Heart left ventricle (tissue), 16 donors: ENCODE measurements around the gene PTBP2. TPM values are rescaled to one million over a fixed set of nuclear protein-coding genes. Genes with fewer than 3 reads are reported as not detected.

Experiments
- ATAC-seq, 4 donors: fragments of 200-7000 bp; cut with Tn5 transposase; one replicate each; pipeline ENCODE4 v1.9.1; 2020 to 2022; ENCODE audit warnings: moderate library complexity in 4 of 4, mild to moderate bottlenecking in 3 of 4, moderate number of reproducible peaks in 1 of 4
- DNase-seq, 5 donors: peaks; one replicate each; pipeline ENCODE4 v3.0.0-alpha.2; 2020
- H3K27ac ChIP-seq, 12 donors: fragments of 200-600 bp; sonication (generic) in 4 of 12; one replicate each; pipeline versions ENCODE4 v1.5.0 to v1.8.0; 2016 to 2022; ENCODE audit warnings: mild to moderate bottlenecking in 2 of 12
- H3K27me3 ChIP-seq, 9 donors: fragments of 200-600 bp; sonication (generic) in 2 of 9; one replicate each; pipeline versions ENCODE4 v1.5.1 to v1.8.0; 2016 to 2022; ENCODE audit warnings: mild to moderate bottlenecking in 3 of 9
- H3K36me3 ChIP-seq, 9 donors: fragments of 200-600 bp; sonication (generic) in 2 of 9; one replicate each; pipeline versions ENCODE4 v1.5.0 to v1.8.0; 2018 to 2022; ENCODE audit warnings: mild to moderate bottlenecking in 2 of 9
- H3K4me1 ChIP-seq, 12 donors: fragments of 200-600 bp; sonication (generic) in 4 of 12; one replicate each; pipeline versions ENCODE4 v1.5.0 to v1.8.0; 2016 to 2022; ENCODE audit warnings: mild to moderate bottlenecking in 3 of 12
- H3K4me3 ChIP-seq, 12 donors: fragments of 200-600 bp; sonication (generic) in 4 of 12; one replicate each; pipeline versions ENCODE4 v1.5.0 to v1.8.0; 2017 to 2022; ENCODE audit warnings: mild to moderate bottlenecking in 9 of 12, moderate library complexity in 4 of 12
- H3K9me3 ChIP-seq, 12 donors: fragments of 200-600 bp; sonication (generic) in 4 of 12; one replicate each; pipeline versions ENCODE4 v1.5.0 to v1.8.0; 2016 to 2022; ENCODE audit warnings: mild to moderate bottlenecking in 1 of 12
- CTCF ChIP-seq, 12 donors: fragments of 200-600 bp; sonication (generic) in 4 of 12; IDR thresholded peaks; one replicate each; pipeline versions ENCODE4 v1.5.0 to v1.8.0; 2018 to 2022; ENCODE audit warnings: antibody characterized with exemption in 12 of 12, mild to moderate bottlenecking in 5 of 12
- POLR2A ChIP-seq, 2 donors: fragments of 450-650 bp; IDR thresholded peaks; one replicate each; pipeline ENCODE4 v1.6.1; 2017; ENCODE audit warnings: antibody characterized with exemption in 2 of 2, mild to moderate bottlenecking in 2 of 2, moderate library complexity in 2 of 2
- WGBS, 4 donors: extraction: QIAGEN DNeasy Blood & Tissue Kit in 2 of 4; methylation state at CpG; one replicate each; pipeline versions ENCODE4 v1.1.5 to v1.1.7; 2013 to 2018; 5-methylcytosine and 5-hydroxymethylcytosine counted together
- intact Hi-C, 10 donors: fragments of 100-400 bp; cut with DNase I; formaldehyde crosslinking; loops; one replicate each; pipeline versions ENCODE4 v1.11.1 to v1.14.2; 2022
- long read RNA-seq, 3 donors: library from polyadenylated mRNA; unstranded; transcript quantifications; one replicate each; pipeline ENCODE4 v2.0.0, GENCODE V29; 2020 to 2021
- polyA plus RNA-seq, 2 donors: library from polyadenylated mRNA; stranded (reverse); fragments of 200-250 nt; gene quantifications; one replicate each; pipeline ENCODE4 v1.2.3, GENCODE V29; 2013
- total RNA-seq, 9 donors: library from RNA; depleted of rRNA in 2 of 9; stranded (reverse); fragments of >200 nt in 2 of 9; fragmentation: NEBNext Ultra II Directional in 3 of 9; extraction: Animal tissue kit (Norgen Biotek cat#: 25700) in 3 of 9; gene quantifications; one replicate each; pipeline versions ENCODE4 v1.1.0 to v1.2.4, GENCODE V29; 2016 to 2023
- donor health status: ischemic (EF 13 %, LVEDD 7.1; RV severe dilation, severe dysfunction).
- donor health status: healthy with polysubstance abuse.
- donor health status: DM: no; HTN: yes; CAD: no.
- donor health status: DM: no; HTN: no; CAD: no.
- donor health status: ischemic (EF 25% LVEDD 6.9; RV normal size, moderate dysfunction).
- donor health status: ischemic (EF 25% LVEDD 5.7; RV mildly dilated, moderate dysfunction).
- donor health status: healthy.
- donor health status: DM: yes; HTN: yes; CAD: no.
- donor health status: ischemic (EF 35%, LVEDD 5.7; RV mildly dilated, moderate dysfunction).
- donor health status: nonischemic (EF 11% LVEDD 7.7; RV severe dilation, severe dysfunction).
- donor health status: DM: yes; HTN: yes; CAD: no.
- donor health status: PGD.
- donor health status: ischemic (EF 29% LVEDD 5.4; RV normal size, mild dysfunction).
- donor health status: nonischemic (EF 23%, LVEDD 6.1; RV moderate dilation, normal function).

Gene PTBP2
- 10 to 100 TPM in 8 of 9 donors, 1 to 10 TPM in 1; 9.7 to 17.6 (median 13.4) TPM for total RNA-seq
- 1 to 10 TPM; 6.9 to 9.4 TPM for polyA plus RNA-seq
- long read RNA-seq, donor 1, full-length matches to known transcripts, result 4 of 7 reads
- long read RNA-seq, donor 1, partial matches to known transcripts, result 2 of 7 reads
- long read RNA-seq, donor 1, other reads (novel, unspliced or antisense), result 1 of 7 reads
- long read RNA-seq, donor 2, full-length matches to known transcripts, result 20 of 25 reads
- long read RNA-seq, donor 2, partial matches to known transcripts, result 2 of 25 reads
- long read RNA-seq, donor 2, other reads (novel, unspliced or antisense), result 3 of 25 reads
- long read RNA-seq, donor 3, partial matches to known transcripts, result 2 of 8 reads
- long read RNA-seq, donor 3, other reads (novel, unspliced or antisense), result 2 of 8 reads

- Histone ChIP-seq H3K36me3 (peaks cover 0 to 21% (median 6%) of the 10 kb centered on the region in 9 donors), H3K4me3 (peak within 1 kb of the TSS; percentile 78 to 98 (median 92)), H3K4me1 (peaks cover 0 to 30% (median 17%) of the 10 kb centered on the region in 12 donors), H3K27me3 (no peaks in the 10 kb centered on the region), H3K9me3 (no peaks in the 10 kb centered on the region), H3K27ac (peak within 1 kb of the TSS; percentile 86 to 98 (median 95))
- 0 to 1% (median 1%) methylated on average over 29 to 75 of the region's 75 CpGs for WGBS, 4 donors
- peak in 1 of 2 donors; percentile 23 for TF ChIP-seq POLR2A (IDR thresholded peaks at IDR 0.05)
- no peak for TF ChIP-seq CTCF (IDR thresholded peaks at IDR 0.05)
- intact Hi-C loops, result loop anchor here in 2 of 10 donors (5.0 to 10.0 kb wide), 3 partner anchors 103 to 187 kb away; no protein-coding TSS in a partner anchor
- peak; percentile 86 to 97 (median 94) for ATAC-seq
- DNase-seq, result peak; percentile 82 to 91 (median 88)
Observed at GRCh38 chr1:96721416-96722160, at the start of gene PTBP2. Gene PTBP2, plus strand, starts transcription at chr1:96721784. Its CDS starts 81 bp downstream, at chr1:96721865.

- DNase-seq (no peak), ATAC-seq (no peak)
- Histone ChIP-seq H3K36me3 (no peaks in the 10 kb centered on the region), H3K4me1 (no peaks in the 10 kb centered on the region), H3K27me3 (no peaks in the 10 kb centered on the region), H3K4me3 (no peak overlapping the region), H3K9me3 (peaks cover 0 to 35% (median 9%) of the 10 kb centered on the region in 12 donors), H3K27ac (no peak overlapping the region)
- no peak for TF ChIP-seq POLR2A (IDR thresholded peaks at IDR 0.05)
- intact Hi-C loops, result no loop called here
- WGBS, 4 donors, result 32 to 64% (median 46%) methylated on average over 1 of the region's 1 CpG
Observed at GRCh38 chr1:96674915-96675314, 46.7 kb upstream of the PTBP2 start.

- Histone ChIP-seq H3K4me3 (no peak overlapping the region), H3K4me1 (peaks cover 0 to 5% (median 0%) of the 10 kb centered on the region in 12 donors), H3K27me3 (no peaks in the 10 kb centered on the region), H3K9me3 (no peaks in the 10 kb centered on the region), H3K36me3 (no peaks in the 10 kb centered on the region), H3K27ac (no peak overlapping the region)
- ATAC-seq (no peak), DNase-seq (no peak)
- WGBS, 4 donors, result 58 to 86% (median 81%) methylated on average over 6 of the region's 6 CpGs
- intact Hi-C loops, result no loop called here
- TF ChIP-seq CTCF (IDR thresholded peaks at IDR 0.05) (no peak), POLR2A (IDR thresholded peaks at IDR 0.05) (no peak)
Observed at GRCh38 chr1:96682056-96682455, 39.5 kb upstream of the PTBP2 start.

GRCh38 chr1:96683931-96684330 lies 37.7 kb upstream of the PTBP2 start:
- Histone ChIP-seq H3K27ac (peak overlapping the region in 1 of 12 donors; percentile 41), H3K36me3 (no peaks in the 10 kb centered on the region), H3K4me1 (peaks cover 0 to 5% (median 0%) of the 10 kb centered on the region in 12 donors), H3K4me3 (no peak overlapping the region), H3K27me3 (no peaks in the 10 kb centered on the region), H3K9me3 (no peaks in the 10 kb centered on the region)
- DNase-seq (no peak), ATAC-seq (peak in 1 of 4 donors; percentile 22)
- TF ChIP-seq POLR2A (IDR thresholded peaks at IDR 0.05), result no peak
- TF ChIP-seq CTCF (IDR thresholded peaks at IDR 0.05), result no peak
- intact Hi-C loops, result no loop called here
- 57 to 80% (median 71%) methylated on average over 2 of the region's 2 CpGs for WGBS, 4 donors
